IPS-NIHi11 (cell line): ENCODE measurements around the gene APOBEC3F.
A peak's percentile ranks its signal among the peaks of the same experiment; 100 is the strongest.
"Not testable (repeated sequence)": the region's sequence is repeated elsewhere in the genome, so short reads cannot be mapped to it uniquely, and the experiment has no call there.

Source experiments
- DNase-seq: peaks from one replicate; pipeline ENCODE4 v3.0.0; 2012; ENCODE audit warnings: mixed read lengths, low spot score

APOBEC3F gene

GRCh38 chr22:39073981-39074380 lies 33.3 kb downstream of the APOBEC3F start:
- DNase-seq = no peak

DNA sequence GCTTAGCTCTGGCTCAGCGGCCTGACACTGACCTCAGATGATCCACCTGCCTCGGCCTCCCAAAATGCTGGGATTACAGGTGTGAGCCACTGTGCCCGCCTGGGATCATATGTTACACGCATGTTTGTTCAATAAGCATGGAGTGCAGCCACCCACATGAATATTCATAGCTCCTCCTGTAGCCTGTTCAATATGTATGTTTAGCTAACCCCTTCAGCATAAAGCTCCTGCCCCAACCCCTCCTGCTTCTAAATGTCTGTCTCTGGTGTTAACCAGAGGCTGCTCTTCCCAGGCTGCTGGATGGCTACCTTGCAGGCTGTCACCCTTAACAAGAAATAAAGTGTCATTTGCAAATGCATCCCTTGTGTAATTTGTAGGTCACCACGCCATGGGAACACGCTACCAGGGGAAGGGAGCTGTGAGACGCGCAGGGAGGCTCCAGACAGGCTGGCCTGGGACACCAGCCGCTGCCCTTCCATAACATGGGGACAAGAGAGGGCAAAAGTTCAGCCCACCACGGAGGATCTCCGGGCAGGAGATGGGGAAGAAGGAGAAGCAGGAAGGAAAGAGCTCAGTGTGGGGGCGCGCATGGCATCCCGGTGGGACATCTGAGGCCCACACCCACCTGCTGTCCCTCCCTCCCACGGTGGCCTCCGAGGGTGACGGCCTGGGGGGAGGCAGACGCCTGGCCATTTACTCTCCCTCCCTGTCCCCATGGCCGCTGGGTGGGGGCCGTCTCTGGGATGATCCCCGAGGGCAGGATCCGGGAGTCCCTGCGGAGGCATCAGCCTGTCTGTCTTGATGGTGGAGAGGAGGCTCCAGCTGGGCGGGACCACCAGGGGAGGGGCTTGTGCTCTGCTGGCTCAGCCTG lies 35.7 kb downstream of the APOBEC3F start:
- not testable (repeated sequence) for DNase-seq

GRCh38 chr22:39077026-39077840 lies 36.6 kb downstream of the APOBEC3F start, which contains the start of gene APOBEC3G:
Gene APOBEC3G, plus strand, starts transcription at chr22:39077275. Its CDS starts 87 bp downstream, at chr22:39077362.
- DNase-seq = not testable (repeated sequence)

DNA sequence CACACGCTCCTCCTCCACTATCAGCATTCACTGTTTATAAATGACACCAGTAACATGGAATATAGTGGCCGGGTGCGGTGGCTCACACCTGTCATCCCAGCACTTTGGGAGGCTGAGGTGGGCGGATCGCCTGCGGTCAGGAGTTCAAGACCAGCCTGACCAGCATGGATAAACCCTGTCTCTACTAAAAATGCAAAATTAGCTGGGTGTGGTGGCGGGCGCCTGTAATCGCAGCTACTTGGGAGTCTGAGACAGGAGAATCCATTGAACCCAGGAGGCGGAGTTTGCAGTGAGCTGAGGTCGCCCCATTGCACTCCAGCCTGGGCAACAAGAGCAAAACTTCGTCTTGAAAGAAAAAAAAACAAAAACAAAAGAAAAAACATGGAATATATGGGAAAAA lies 37.2 kb downstream of the APOBEC3F start:
- DNase-seq = not testable (repeated sequence)

DNA sequence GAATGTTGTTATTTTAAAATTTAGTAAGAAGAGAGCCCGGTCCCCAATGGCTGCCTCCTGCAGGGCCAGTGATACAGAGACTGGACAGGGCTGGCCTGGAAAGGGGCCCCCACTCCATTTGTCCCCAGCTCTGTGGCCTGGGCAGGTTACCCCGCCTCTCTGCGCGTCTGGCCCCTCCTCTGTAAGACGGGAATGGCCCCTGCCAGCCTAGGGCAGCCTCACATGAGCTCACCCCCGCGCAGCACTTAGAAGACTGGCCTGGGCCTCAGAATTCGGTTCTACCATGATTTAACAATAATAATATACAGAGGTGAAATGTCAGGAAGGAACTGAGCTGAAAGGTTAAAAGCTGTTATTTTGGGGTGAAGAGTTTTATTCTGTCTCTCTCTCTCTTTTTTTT lies 37.7 kb downstream of the APOBEC3F start:
- DNase-seq = no peak

DNA sequence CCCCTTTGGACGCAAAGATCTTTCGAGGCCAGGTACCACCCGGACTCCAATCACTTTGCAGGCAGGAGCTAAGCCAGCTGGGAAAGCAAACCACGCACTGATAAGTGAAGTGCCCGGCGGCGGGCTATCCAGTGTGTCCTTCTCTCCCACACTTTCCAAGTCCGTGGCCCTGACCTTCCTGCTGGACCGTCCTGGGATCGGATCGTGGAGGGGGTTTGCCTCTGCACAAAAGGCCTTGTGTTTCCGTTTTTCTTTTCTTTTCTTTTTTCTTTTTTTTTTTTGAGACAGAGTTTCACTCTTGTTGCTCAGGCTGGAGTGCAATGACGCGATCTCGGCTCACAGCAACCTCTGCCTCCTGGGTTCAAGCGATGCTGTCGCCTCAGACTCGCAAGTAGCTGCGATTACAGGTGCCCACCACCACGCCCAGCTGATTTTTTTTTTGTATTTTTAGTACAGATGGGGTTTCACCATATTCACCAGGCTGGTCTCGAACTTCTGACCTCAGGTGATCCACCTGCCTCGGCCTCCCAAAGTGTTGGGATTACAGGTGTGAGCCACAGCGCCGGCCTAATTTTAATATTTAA lies 38.5 kb downstream of the APOBEC3F start:
- DNase-seq = not testable (repeated sequence)

GRCh38 chr22:39080052-39080762 lies 39.5 kb downstream of the APOBEC3F start:
- DNase-seq = no peak

DNA sequence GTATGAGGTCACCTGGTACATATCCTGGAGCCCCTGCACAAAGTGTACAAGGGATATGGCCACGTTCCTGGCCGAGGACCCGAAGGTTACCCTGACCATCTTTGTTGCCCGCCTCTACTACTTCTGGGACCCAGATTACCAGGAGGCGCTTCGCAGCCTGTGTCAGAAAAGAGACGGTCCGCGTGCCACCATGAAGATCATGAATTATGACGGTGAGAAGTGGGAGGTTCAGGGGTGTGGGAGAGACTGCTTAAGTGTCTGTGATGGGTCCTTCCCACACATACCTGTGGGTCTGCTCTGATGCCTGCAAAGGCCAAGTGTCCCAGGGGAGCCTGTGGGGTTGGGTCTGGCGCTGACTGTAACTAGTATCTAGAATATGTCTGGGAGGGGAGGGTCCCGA lies 40.4 kb downstream of the APOBEC3F start:
- no peak for DNase-seq

- DNase-seq = no peak
These were observed 40.9 kb downstream of the APOBEC3F start for GRCh38 chr22:39081598-39081997.

DNA sequence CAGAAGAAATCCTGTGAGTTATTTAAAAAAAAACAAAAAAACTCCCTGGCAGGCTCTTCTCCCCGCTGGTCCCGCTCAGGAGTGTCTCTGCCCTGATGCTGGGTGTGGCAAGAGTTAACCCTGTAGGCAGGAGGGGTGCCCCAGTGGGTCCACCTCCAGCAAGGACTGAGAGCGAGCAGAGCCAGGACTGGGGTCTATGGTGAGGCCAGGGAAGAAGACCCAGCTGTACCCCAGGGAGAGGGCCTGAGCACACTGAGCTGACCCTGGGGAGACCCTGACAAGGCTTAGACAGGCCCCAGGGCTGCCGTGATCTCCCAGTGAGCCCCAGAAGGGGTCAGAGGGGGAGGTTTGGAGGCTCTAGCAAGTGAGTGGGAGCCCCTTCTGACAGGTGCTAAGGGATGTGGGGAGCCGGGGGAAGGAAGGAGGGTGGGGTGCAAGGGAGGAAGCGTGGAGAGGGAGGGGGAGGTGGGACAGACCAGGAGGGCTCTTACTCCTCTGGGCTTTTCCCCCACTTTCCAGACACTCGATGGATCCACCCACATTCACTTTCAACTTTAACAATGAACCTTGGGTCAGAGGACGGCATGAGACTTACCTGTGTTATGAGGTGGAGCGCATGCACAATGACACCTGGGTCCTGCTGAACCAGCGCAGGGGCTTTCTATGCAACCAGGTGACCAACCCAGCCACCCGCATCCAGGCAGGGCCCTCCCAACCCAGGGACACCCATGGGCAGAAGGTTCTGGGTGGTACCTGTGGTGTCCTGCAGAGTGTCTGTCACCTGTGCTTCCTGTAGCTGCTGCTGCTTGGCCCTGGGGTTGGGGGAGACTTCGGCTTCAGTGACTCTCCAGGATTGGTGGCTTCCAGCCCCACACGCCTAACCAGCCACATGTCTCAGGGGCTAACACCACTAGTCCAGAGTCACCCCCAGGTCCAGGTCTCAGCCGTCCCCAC lies 42.8 kb downstream of the APOBEC3F start:
- DNase-seq = no peak

DNA sequence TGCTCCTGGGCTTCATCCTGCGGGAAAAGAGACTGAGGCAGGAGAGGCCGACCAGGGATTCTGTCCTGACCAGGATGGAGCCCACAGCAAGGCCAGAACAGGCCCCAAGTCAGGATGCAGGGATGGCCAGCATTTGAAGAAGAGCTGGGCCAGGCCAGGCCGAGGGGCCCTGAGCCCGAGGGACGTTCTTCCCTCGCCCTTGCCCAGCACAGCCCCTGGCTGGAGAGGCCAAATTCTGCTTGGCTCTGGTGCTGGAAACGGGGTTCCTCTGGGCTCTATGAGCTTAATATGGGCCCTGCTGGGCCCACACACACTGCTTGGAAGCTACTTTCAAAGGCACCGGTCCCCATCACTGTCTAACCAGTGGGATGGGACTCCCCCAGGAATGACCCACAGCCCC lies 44.0 kb downstream of the APOBEC3F start:
- no peak for DNase-seq

DNA sequence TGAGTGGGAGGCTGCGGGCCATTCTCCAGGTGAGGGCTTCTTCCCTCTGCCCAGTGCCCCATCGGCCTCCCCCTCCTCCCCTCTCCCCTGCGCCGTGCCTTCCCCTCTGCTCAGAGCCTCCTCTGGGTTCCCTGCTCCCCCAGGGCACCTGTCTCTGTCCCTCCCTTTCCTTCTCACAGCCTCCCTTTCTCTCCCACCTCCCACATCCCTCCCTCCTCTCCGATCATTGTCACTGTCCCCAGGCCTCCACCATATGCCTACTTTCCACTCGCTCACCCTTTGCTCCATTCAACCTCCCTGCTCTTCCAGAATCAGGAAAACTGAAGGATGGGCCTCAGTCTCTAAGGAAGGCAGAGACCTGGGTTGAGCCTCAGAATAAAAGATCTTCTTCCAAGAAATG lies 46.4 kb downstream of the APOBEC3F start:
- DNase-seq = no peak

GRCh38 chr22:39087881-39088684 lies 47.4 kb downstream of the APOBEC3F start:
- peak; percentile 47 for DNase-seq

DNA sequence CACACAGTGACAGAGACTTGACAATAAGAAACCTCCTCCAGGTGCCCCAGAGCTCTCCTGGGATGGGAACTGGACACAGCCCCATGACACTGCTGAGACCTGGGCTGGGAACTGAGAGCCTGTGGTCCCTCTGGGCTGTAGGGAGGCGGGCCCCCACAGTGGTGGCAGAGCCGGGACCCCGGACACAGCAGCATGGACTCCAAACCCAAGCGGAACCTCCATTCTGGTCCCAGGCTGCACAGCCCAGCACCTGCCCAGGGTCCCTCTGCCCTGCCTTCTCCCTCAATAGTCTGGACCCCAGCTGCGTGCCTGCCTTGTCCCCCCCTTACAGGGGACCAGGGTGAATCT lies 48.0 kb downstream of the APOBEC3F start:
- DNase-seq = no peak

DNA sequence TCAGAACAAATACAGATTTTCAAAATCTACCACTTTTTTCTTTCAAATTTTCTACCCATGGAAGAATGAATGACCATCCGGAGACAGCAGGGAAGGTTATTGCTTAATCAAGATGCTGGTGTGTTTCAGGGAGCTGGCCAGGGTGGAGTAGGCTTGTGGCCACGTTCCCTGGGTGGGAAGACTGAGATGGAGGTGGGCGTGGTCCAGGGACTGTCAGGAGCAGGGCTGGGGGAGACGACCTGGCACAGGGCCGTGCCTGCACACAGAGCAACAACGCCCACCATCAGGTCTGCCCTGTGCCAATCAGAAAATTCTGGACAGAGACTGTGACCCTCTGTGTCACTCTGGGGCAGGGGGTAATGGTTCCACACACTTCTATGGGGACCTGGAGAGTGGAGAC lies 49.3 kb downstream of the APOBEC3F start:
- no peak for DNase-seq

GRCh38 chr22:39090426-39091064 lies 49.9 kb downstream of the APOBEC3F start:
- no peak for DNase-seq

DNA sequence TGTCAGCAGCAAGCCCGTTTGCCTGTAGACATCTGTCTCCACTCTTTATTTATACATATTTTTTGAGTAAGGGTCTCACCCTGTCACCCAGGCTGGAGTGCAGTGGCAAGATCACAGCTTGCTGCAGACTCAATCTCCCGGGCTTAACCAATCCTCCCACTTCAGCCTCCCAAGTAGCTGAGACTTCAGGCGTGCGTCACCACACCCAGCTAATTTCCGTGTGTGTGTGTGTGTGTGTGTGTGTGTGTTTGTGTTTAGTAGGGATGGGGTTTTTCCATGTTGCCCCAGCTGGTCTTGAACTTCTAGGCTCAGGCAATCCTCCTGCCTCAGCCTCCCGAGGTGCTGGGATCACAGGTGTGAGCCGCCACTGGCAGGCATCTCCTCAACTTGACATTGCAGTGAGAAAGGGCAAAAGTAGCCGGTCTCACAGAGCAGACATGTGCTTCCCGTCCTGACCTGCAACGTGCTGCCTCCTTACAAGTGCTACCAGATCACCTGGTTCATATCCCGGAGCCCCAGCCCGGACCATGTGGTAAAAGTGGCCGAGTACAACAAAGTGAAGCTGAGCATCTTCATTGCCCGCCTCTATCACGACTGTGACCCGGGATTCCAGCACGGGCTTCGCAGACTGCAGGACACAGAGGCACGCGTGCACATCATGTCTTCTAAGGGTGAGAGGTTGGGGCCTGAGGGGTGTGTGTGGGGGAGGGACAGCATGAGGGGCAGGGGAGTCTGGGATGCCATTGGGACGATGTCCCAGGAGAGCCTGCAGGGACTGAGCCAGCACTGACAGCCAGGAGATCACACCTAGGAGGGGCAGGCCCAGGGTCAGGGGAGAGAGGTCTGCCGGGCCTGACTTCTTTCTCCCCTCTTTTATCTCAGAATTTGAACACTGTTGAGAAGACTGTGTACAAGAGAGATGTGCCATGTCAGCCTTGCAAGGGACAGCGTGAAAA lies 50.7 kb downstream of the APOBEC3F start:
- no peak for DNase-seq

- no peak for DNase-seq
These were observed 51.6 kb downstream of the APOBEC3F start for GRCh38 chr22:39092111-39092862.
